ENCODE measurements around the gene LRRC4C.

Gene LRRC4C

GRCh38 chr11:40134820-40135570 is 1324.5 kb downstream of the LRRC4C start:
- Histone ChIP-seq H3K27me3 (ENCODE audit: control insufficient read depth, insufficient read depth, low read length) (no peaks in the 10 kb centered on the region), H3K9me3 (replicated peaks; ENCODE audit: low read length) (no peaks in the 10 kb centered on the region), H3K4me3 (ENCODE audit: low read length) (no peak overlapping the region), H3K36me3 (ENCODE audit: insufficient read depth, low read length) (no peaks in the 10 kb centered on the region), H3K4me1 (ENCODE audit: control insufficient read depth, insufficient read depth, low read length) (no peaks in the 10 kb centered on the region), H3K9ac (ENCODE audit: low read depth, low read length) (no peak overlapping the region), H3K4me2 (ENCODE audit: low read length) (no peak overlapping the region)

- H3K4me3 ChIP-seq (ENCODE audit: low read length): no peak overlapping the region
- H3K9ac ChIP-seq (ENCODE audit: low read depth, low read length): no peak overlapping the region
- no peaks in the 10 kb centered on the region for H3K9me3 ChIP-seq (replicated peaks; ENCODE audit: low read length)
- H3K36me3 ChIP-seq (ENCODE audit: insufficient read depth, low read length): no peaks in the 10 kb centered on the region
- H3K4me1 ChIP-seq (ENCODE audit: control insufficient read depth, insufficient read depth, low read length): no peaks in the 10 kb centered on the region
- no peak overlapping the region for H3K4me2 ChIP-seq (ENCODE audit: low read length)
- no peaks in the 10 kb centered on the region for H3K27me3 ChIP-seq (ENCODE audit: control insufficient read depth, insufficient read depth, low read length)
Measured at GRCh38 chr11:40133498-40133897, 1326.0 kb downstream of the LRRC4C start.

GRCh38 chr11:40132912-40133311 is 1326.5 kb downstream of the LRRC4C start:
- Histone ChIP-seq H3K9me3 (replicated peaks; ENCODE audit: low read length) (no peaks in the 10 kb centered on the region), H3K36me3 (ENCODE audit: insufficient read depth, low read length) (no peaks in the 10 kb centered on the region), H3K9ac (ENCODE audit: low read depth, low read length) (no peak overlapping the region), H3K27me3 (ENCODE audit: control insufficient read depth, insufficient read depth, low read length) (no peaks in the 10 kb centered on the region), H3K4me2 (ENCODE audit: low read length) (no peak overlapping the region), H3K4me3 (ENCODE audit: low read length) (no peak overlapping the region), H3K4me1 (ENCODE audit: control insufficient read depth, insufficient read depth, low read length) (no peaks in the 10 kb centered on the region)

DNA sequence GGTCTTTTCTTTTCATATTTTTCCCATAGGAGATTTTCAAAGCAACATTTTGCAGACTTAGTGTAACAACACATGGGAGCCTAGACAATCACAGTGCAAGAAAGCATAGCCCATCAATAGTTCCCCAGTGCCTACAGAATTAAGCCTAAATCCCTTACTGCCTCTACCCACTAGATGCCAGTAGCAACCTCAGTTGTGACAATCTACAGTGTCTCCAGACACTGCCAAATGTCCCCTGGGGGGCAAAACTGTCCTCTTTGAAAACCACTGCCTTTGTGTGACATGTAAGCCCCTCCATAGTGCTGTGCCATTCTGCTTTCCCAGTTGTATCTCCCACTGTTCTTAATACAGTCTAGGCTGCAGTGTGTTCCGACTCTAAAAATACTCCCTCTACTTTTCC is 1329.0 kb downstream of the LRRC4C start:
- H3K4me3 ChIP-seq (ENCODE audit: low read length): no peak overlapping the region
- H3K27me3 ChIP-seq (ENCODE audit: control insufficient read depth, insufficient read depth, low read length): no peaks in the 10 kb centered on the region
- no peaks in the 10 kb centered on the region for H3K4me1 ChIP-seq (ENCODE audit: control insufficient read depth, insufficient read depth, low read length)
- H3K4me2 ChIP-seq (ENCODE audit: low read length): no peak overlapping the region
- H3K9me3 ChIP-seq (replicated peaks; ENCODE audit: low read length): no peaks in the 10 kb centered on the region
- H3K36me3 ChIP-seq (ENCODE audit: insufficient read depth, low read length): no peaks in the 10 kb centered on the region
- H3K9ac ChIP-seq (ENCODE audit: low read depth, low read length): no peak overlapping the region

- Histone ChIP-seq H3K4me2 (ENCODE audit: low read length) (no peak overlapping the region), H3K4me1 (ENCODE audit: control insufficient read depth, insufficient read depth, low read length) (no peaks in the 10 kb centered on the region), H3K4me3 (ENCODE audit: low read length) (no peak overlapping the region), H3K9ac (ENCODE audit: low read depth, low read length) (no peak overlapping the region), H3K9me3 (replicated peaks; ENCODE audit: low read length) (no peaks in the 10 kb centered on the region), H3K27me3 (ENCODE audit: control insufficient read depth, insufficient read depth, low read length) (no peaks in the 10 kb centered on the region), H3K36me3 (ENCODE audit: insufficient read depth, low read length) (no peaks in the 10 kb centered on the region)
Measured at GRCh38 chr11:40129266-40129665, 1330.2 kb downstream of the LRRC4C start.

GRCh38 chr11:40125054-40125453 is 1334.4 kb downstream of the LRRC4C start:
- Histone ChIP-seq H3K9ac (ENCODE audit: low read depth, low read length) (no peak overlapping the region), H3K4me2 (ENCODE audit: low read length) (no peak overlapping the region), H3K27me3 (ENCODE audit: control insufficient read depth, insufficient read depth, low read length) (no peaks in the 10 kb centered on the region), H3K36me3 (ENCODE audit: insufficient read depth, low read length) (no peaks in the 10 kb centered on the region), H3K4me1 (ENCODE audit: control insufficient read depth, insufficient read depth, low read length) (no peaks in the 10 kb centered on the region), H3K9me3 (replicated peaks; ENCODE audit: low read length) (no peaks in the 10 kb centered on the region), H3K4me3 (ENCODE audit: low read length) (no peak overlapping the region)

- peaks cover 6% of the 10 kb centered on the region for H3K9me3 ChIP-seq (replicated peaks; ENCODE audit: low read length)
- no peaks in the 10 kb centered on the region for H3K36me3 ChIP-seq (ENCODE audit: insufficient read depth, low read length)
- no peak overlapping the region for H3K4me3 ChIP-seq (ENCODE audit: low read length)
- no peak overlapping the region for H3K9ac ChIP-seq (ENCODE audit: low read depth, low read length)
- no peak overlapping the region for H3K4me2 ChIP-seq (ENCODE audit: low read length)
- H3K4me1 ChIP-seq (ENCODE audit: control insufficient read depth, insufficient read depth, low read length): no peaks in the 10 kb centered on the region
- no peaks in the 10 kb centered on the region for H3K27me3 ChIP-seq (ENCODE audit: control insufficient read depth, insufficient read depth, low read length)
Measured at GRCh38 chr11:40119661-40120060, 1339.8 kb downstream of the LRRC4C start.

- no peak overlapping the region for H3K9ac ChIP-seq (ENCODE audit: low read depth, low read length)
Measured at GRCh38 chr11:40118780-40119179, 1340.7 kb downstream of the LRRC4C start.

DNA sequence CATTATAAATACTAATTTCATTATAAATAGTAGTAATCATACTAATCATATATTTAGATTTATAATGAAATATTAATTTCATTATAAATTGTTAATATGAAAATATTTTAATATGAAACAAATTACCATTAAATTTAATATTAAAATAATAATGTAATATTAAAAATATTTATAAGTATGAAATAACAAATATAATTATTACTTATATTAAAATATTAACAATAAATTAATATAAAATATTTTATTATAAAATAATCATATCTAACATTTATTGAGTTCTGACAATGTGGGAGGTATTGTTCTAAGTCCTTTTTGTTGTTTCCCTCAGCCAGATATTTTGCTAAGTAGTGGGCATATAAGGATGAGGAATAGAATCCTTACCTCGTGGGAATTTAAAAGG is 1341.4 kb downstream of the LRRC4C start:
- Histone ChIP-seq H3K27me3 (ENCODE audit: control insufficient read depth, insufficient read depth, low read length) (no peaks in the 10 kb centered on the region), H3K4me3 (ENCODE audit: low read length) (no peak overlapping the region), H3K9ac (ENCODE audit: low read depth, low read length) (no peak overlapping the region), H3K9me3 (replicated peaks; ENCODE audit: low read length) (peaks cover 6% of the 10 kb centered on the region), H3K4me1 (ENCODE audit: control insufficient read depth, insufficient read depth, low read length) (no peaks in the 10 kb centered on the region), H3K4me2 (ENCODE audit: low read length) (no peak overlapping the region), H3K36me3 (ENCODE audit: insufficient read depth, low read length) (no peaks in the 10 kb centered on the region)

More at GRCh38 chr11:40118780-40119179, 1340.7 kb downstream of the LRRC4C start:
- H3K4me2 ChIP-seq (ENCODE audit: low read length): no peak overlapping the region
- no peaks in the 10 kb centered on the region for H3K27me3 ChIP-seq (ENCODE audit: control insufficient read depth, insufficient read depth, low read length)
- no peak overlapping the region for H3K4me3 ChIP-seq (ENCODE audit: low read length)
- peaks cover 6% of the 10 kb centered on the region for H3K9me3 ChIP-seq (replicated peaks; ENCODE audit: low read length)
- H3K36me3 ChIP-seq (ENCODE audit: insufficient read depth, low read length): no peaks in the 10 kb centered on the region
- no peaks in the 10 kb centered on the region for H3K4me1 ChIP-seq (ENCODE audit: control insufficient read depth, insufficient read depth, low read length)

- no peaks in the 10 kb centered on the region for H3K36me3 ChIP-seq (ENCODE audit: insufficient read depth, low read length)
- no peaks in the 10 kb centered on the region for H3K9me3 ChIP-seq (replicated peaks; ENCODE audit: low read length)
- no peak overlapping the region for H3K4me3 ChIP-seq (ENCODE audit: low read length)
- no peak overlapping the region for H3K9ac ChIP-seq (ENCODE audit: low read depth, low read length)
- no peaks in the 10 kb centered on the region for H3K27me3 ChIP-seq (ENCODE audit: control insufficient read depth, insufficient read depth, low read length)
- H3K4me2 ChIP-seq (ENCODE audit: low read length): no peak overlapping the region
- H3K4me1 ChIP-seq (ENCODE audit: control insufficient read depth, insufficient read depth, low read length): no peaks in the 10 kb centered on the region
Measured at GRCh38 chr11:40104941-40105550, 1354.4 kb downstream of the LRRC4C start.

- no peak overlapping the region for H3K4me3 ChIP-seq (ENCODE audit: low read length)
- no peaks in the 10 kb centered on the region for H3K9me3 ChIP-seq (replicated peaks; ENCODE audit: low read length)
- no peak overlapping the region for H3K9ac ChIP-seq (ENCODE audit: low read depth, low read length)
- no peak overlapping the region for H3K4me2 ChIP-seq (ENCODE audit: low read length)
- H3K4me1 ChIP-seq (ENCODE audit: control insufficient read depth, insufficient read depth, low read length): no peaks in the 10 kb centered on the region
- no peaks in the 10 kb centered on the region for H3K36me3 ChIP-seq (ENCODE audit: insufficient read depth, low read length)
- H3K27me3 ChIP-seq (ENCODE audit: control insufficient read depth, insufficient read depth, low read length): no peaks in the 10 kb centered on the region
Measured at GRCh38 chr11:40100781-40101180, 1358.7 kb downstream of the LRRC4C start.

GRCh38 chr11:40100162-40100553 is 1359.3 kb downstream of the LRRC4C start:
- no peak overlapping the region for H3K4me2 ChIP-seq (ENCODE audit: low read length)
- no peak overlapping the region for H3K9ac ChIP-seq (ENCODE audit: low read depth, low read length)
- H3K36me3 ChIP-seq (ENCODE audit: insufficient read depth, low read length): no peaks in the 10 kb centered on the region
- H3K4me3 ChIP-seq (ENCODE audit: low read length): no peak overlapping the region
- no peaks in the 10 kb centered on the region for H3K9me3 ChIP-seq (replicated peaks; ENCODE audit: low read length)
- H3K4me1 ChIP-seq (ENCODE audit: control insufficient read depth, insufficient read depth, low read length): no peaks in the 10 kb centered on the region
- no peaks in the 10 kb centered on the region for H3K27me3 ChIP-seq (ENCODE audit: control insufficient read depth, insufficient read depth, low read length)

Measured in skeletal muscle satellite cell (primary cell).